Erythroblast (primary cell): ENCODE data around the gene PRR30.

Experiments used
- GATA1 ChIP-seq: IDR thresholded peaks from 2 replicates; pipeline ENCODE4 v1.6.1; 2011; ENCODE audit warnings: low read depth, mild to moderate bottlenecking, control low read depth, low read length, moderate library complexity
- POLR2A ChIP-seq: IDR thresholded peaks from 2 replicates; pipeline ENCODE4 v1.6.1; 2011; ENCODE audit warnings: mild to moderate bottlenecking, low read length

DNA sequence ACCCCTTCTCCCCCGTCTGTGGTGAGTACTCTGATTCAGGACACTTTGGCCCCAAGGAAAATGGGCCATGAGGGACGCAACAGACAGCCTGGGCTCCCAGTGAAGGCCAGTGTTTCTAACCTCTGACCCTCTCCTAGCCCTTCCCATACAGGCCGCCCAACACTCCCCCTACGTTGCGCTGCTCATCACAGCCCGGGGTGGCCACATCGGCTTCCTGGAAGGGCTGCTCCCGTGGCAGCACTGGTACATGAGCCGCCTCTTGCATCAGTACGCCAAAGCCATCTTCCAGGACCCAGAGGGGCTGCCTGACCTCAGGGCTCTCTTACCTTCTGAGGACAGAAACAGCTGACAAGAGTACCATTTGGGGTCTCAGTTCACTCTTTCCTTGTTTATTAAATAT lies 8.8 kb downstream of the PRR30 start:
- TF ChIP-seq POLR2A = no peak
- TF ChIP-seq GATA1 = no peak
